ENCODE results near the gene ANKS6.

ANKS6 gene

GRCh38 chr9:98795295-98795955 is 930 bp downstream of the ANKS6 start:
- CTCF ChIA-PET = interaction anchor here (1.4 to 15.7 kb wide), 3 partner anchors 10 to 20 kb away, joined by 6 to 202 read pairs (median 116); partner anchors contain the start of gene GALNT12
- no peak for DNase-seq (ENCODE audit: low read depth, low spot score)
- TF ChIP-seq CTCF (IDR thresholded peaks at IDR 0.05; ENCODE audit: insufficient read depth, low read length, missing control alignments) = no peak
- POLR2A ChIA-PET = no interaction called here
- peak overlapping the region; percentile 67 for H3K4me3 ChIP-seq (ENCODE audit: low read depth, low read length)

GRCh38 chr9:98794802-98795201 is 1.6 kb downstream of the ANKS6 start:
- TF ChIP-seq CTCF (IDR thresholded peaks at IDR 0.05; ENCODE audit: insufficient read depth, low read length, missing control alignments) = no peak
- CTCF ChIA-PET = interaction anchor here (9.7 to 15.7 kb wide), 2 partner anchors 12 to 19 kb away, joined by 116 to 202 read pairs; partner anchors contain the start of gene GALNT12
- POLR2A ChIA-PET = no interaction called here
- no peak for DNase-seq (ENCODE audit: low read depth, low spot score)
- no peak overlapping the region for H3K4me3 ChIP-seq (ENCODE audit: low read depth, low read length)

GRCh38 chr9:98793031-98793430 is 3.3 kb downstream of the ANKS6 start:
- TF ChIP-seq CTCF (IDR thresholded peaks at IDR 0.05; ENCODE audit: insufficient read depth, low read length, missing control alignments) = no peak
- ChIA-PET CTCF (interaction anchor here (0.9 to 15.7 kb wide), 5 partner anchors 10 to 722 kb away, joined by 3 to 202 read pairs (median 4); partner anchors contain the start of gene GALNT12), POLR2A (interaction anchor here (0.6 kb wide), 1 partner anchor 231 kb away, joined by 3 read pairs; no protein-coding TSS in a partner anchor)
- H3K4me3 ChIP-seq (ENCODE audit: low read depth, low read length) = no peak overlapping the region
- DNase-seq (ENCODE audit: low read depth, low spot score) = no peak

GRCh38 chr9:98791608-98792490 is 4.5 kb downstream of the ANKS6 start:
- DNase-seq (ENCODE audit: low read depth, low spot score) = no peak
- no peak overlapping the region for H3K4me3 ChIP-seq (ENCODE audit: low read depth, low read length)
- no peak for TF ChIP-seq CTCF (IDR thresholded peaks at IDR 0.05; ENCODE audit: insufficient read depth, low read length, missing control alignments)
- ChIA-PET POLR2A (no interaction called here), CTCF (interaction anchor here (0.6 to 15.7 kb wide), 25 partner anchors 9 to 1633 kb away, joined by 3 to 202 read pairs (median 3); partner anchors contain the start of genes ANP32B and GALNT12)

GRCh38 chr9:98790842-98791607 is 5.3 kb downstream of the ANKS6 start:
- TF ChIP-seq CTCF (IDR thresholded peaks at IDR 0.05; ENCODE audit: insufficient read depth, low read length, missing control alignments) = peak; percentile 98
- no peak overlapping the region; the same call in 1 of the 2 replicates for H3K4me3 ChIP-seq (ENCODE audit: low read depth, low read length)
- DNase-seq (ENCODE audit: low read depth, low spot score) = peak; percentile 88
- ChIA-PET CTCF (interaction anchor here (0.6 to 15.7 kb wide), 24 partner anchors 8 to 1634 kb away, joined by 3 to 202 read pairs (median 3); partner anchors contain the start of genes ANP32B and GALNT12), POLR2A (no interaction called here)
